HG02884 (cell line): ENCODE data around the gene SRPK3.
A peak's percentile ranks its signal among the peaks of the same experiment; 100 is the strongest.

Source experiments
- ATAC-seq: cut with Tn5 transposase; IDR thresholded peaks from one replicate; pipeline ENCODE4 v1.9.1; 2021; ENCODE audit warnings: mild to moderate bottlenecking, moderate library complexity; ENCODE audit not compliant: unreplicated experiment

SRPK3 gene

GRCh38 chrX:153783378-153784013 is 2.7 kb downstream of the SRPK3 start:
- no peak for ATAC-seq

GRCh38 chrX:153784325-153784967 is 3.6 kb downstream of the SRPK3 start:
- ATAC-seq = no peak

GRCh38 chrX:153786669-153787068 is 5.8 kb downstream of the SRPK3 start:
- no peak for ATAC-seq

- no peak for ATAC-seq
Measured at GRCh38 chrX:153789654-153790053, 8.8 kb downstream of the SRPK3 start.

- no peak for ATAC-seq
Measured at GRCh38 chrX:153791104-153791852, 10.4 kb downstream of the SRPK3 start.

GRCh38 chrX:153792368-153792767 is 11.5 kb downstream of the SRPK3 start:
- ATAC-seq = no peak

GRCh38 chrX:153793291-153793690 is 12.4 kb downstream of the SRPK3 start:
- no peak for ATAC-seq

GRCh38 chrX:153794018-153794896 is 13.4 kb downstream of the SRPK3 start, which contains the start of the genes IDH3G and SSR4:
Gene IDH3G, minus strand, starts transcription at chrX:153794375. Its CDS starts 49 bp downstream, at chrX:153794326.
Gene SSR4, plus strand, starts transcription at chrX:153794668. Its CDS starts 20 bp downstream, at chrX:153794688.
- peak; percentile 94 for ATAC-seq

- ATAC-seq = no peak
Measured at GRCh38 chrX:153794897-153795816, 14.3 kb downstream of the SRPK3 start.

- no peak for ATAC-seq
Measured at GRCh38 chrX:153797415-153798015, 16.7 kb downstream of the SRPK3 start.

- ATAC-seq = no peak
Measured at GRCh38 chrX:153799326-153799725, 18.5 kb downstream of the SRPK3 start.

GRCh38 chrX:153800177-153800722 is 19.4 kb downstream of the SRPK3 start:
- no peak for ATAC-seq

- ATAC-seq = no peak
Measured at GRCh38 chrX:153800746-153801145, 19.9 kb downstream of the SRPK3 start.

GRCh38 chrX:153801669-153802068 is 20.8 kb downstream of the SRPK3 start:
- ATAC-seq = no peak

- no peak for ATAC-seq
Measured at GRCh38 chrX:153802513-153803045, 21.7 kb downstream of the SRPK3 start.

- no peak for ATAC-seq
Measured at GRCh38 chrX:153803211-153804099, 22.6 kb downstream of the SRPK3 start.

- no peak for ATAC-seq
Measured at GRCh38 chrX:153804100-153804595, 23.3 kb downstream of the SRPK3 start.

- ATAC-seq = no peak
Measured at GRCh38 chrX:153804621-153805020, 23.8 kb downstream of the SRPK3 start.
